ENCODE results near the gene MCM3AP.

The MCM3AP gene

DNA sequence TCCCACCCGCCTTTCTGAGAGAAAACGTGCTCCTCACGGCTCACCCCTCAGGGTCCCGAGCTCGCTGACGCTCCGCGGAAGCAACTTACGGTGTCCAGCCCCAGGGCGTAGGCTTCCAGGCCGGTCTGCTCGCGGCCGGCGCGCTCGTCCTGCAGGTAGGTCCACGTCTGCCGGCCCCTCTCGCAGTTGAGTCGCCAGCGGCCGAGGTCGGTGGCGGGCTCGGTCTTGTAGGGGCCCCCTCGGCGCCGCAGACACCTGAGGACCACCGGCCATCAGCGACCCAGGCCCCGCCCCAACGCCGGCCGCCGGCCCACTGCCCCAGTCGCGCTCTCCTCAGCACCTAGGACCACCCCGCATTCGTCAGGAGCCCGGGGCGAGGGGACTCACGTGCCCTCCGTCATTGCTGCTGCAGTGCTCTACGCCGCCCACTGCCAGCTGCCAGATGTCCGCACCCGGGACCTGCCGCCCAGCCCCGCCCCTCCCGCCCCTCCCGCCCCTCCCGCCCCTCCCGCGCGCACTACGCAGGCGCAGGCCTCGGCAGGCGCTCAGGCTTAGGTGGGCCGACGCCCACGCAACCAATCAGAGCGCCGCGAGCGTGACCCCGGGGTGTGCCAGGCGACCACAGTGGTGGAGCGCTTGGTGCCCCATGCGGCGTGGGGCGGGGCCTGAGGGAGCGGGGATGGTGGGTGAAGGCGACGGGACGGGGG lies 56.9 kb downstream of the MCM3AP start, which contains the start of gene LSS:
Gene LSS (minus strand): TSS at position 430 of the 707 bp plus-strand sequence. CDS start 29 bp downstream, at position 401.
- Histone ChIP-seq H3K9me3 (ENCODE audit: control insufficient read depth, insufficient read depth, low read length) (no peaks in the 10 kb centered on the region), H4K20me1 (ENCODE audit: control insufficient read depth, insufficient read depth, low read depth, low read length) (peaks cover 9% of the 10 kb centered on the region), H3K4me3 (ENCODE audit: low read length) (peak within 1 kb of the TSS; percentile 84), H3K27me3 (ENCODE audit: control insufficient read depth, low read length) (no peaks in the 10 kb centered on the region), H3K79me2 (ENCODE audit: control insufficient read depth, low read length) (peaks cover 85% of the 10 kb centered on the region), H3K4me2 (ENCODE audit: low read length) (peak within 1 kb of the TSS; percentile 93), H3K9me2 (replicated peaks; ENCODE audit: control insufficient read depth, low read length) (no peaks in the 10 kb centered on the region), H3K27ac (ENCODE audit: low read depth, low read length) (peak within 1 kb of the TSS; percentile 55), H3F3A (ENCODE audit: control insufficient read depth, insufficient read depth) (0 out of 2 replicates have a peak, but pooled peaks cover 3% of the 10 kb centered on the region), H3K36me3 (ENCODE audit: control insufficient read depth, low read length) (peaks cover 76% of the 10 kb centered on the region), H3K4me1 (ENCODE audit: control insufficient read depth, low read length) (peaks cover 37% of the 10 kb centered on the region)
- TF ChIP-seq, protein P1, sequence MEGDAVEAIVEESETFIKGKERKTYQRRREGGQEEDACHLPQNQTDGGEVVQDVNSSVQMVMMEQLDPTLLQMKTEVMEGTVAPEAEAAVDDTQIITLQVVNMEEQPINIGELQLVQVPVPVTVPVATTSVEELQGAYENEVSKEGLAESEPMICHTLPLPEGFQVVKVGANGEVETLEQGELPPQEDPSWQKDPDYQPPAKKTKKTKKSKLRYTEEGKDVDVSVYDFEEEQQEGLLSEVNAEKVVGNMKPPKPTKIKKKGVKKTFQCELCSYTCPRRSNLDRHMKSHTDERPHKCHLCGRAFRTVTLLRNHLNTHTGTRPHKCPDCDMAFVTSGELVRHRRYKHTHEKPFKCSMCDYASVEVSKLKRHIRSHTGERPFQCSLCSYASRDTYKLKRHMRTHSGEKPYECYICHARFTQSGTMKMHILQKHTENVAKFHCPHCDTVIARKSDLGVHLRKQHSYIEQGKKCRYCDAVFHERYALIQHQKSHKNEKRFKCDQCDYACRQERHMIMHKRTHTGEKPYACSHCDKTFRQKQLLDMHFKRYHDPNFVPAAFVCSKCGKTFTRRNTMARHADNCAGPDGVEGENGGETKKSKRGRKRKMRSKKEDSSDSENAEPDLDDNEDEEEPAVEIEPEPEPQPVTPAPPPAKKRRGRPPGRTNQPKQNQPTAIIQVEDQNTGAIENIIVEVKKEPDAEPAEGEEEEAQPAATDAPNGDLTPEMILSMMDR (IDR thresholded peaks at IDR 0.05; ENCODE audit: low read depth, low read length, poor library complexity, severe bottlenecking): no peak
- no peak for TF ChIP-seq EZH2phosphoT487 (IDR thresholded peaks at IDR 0.05; ENCODE audit: borderline replicate concordance, low read length)

DNA sequence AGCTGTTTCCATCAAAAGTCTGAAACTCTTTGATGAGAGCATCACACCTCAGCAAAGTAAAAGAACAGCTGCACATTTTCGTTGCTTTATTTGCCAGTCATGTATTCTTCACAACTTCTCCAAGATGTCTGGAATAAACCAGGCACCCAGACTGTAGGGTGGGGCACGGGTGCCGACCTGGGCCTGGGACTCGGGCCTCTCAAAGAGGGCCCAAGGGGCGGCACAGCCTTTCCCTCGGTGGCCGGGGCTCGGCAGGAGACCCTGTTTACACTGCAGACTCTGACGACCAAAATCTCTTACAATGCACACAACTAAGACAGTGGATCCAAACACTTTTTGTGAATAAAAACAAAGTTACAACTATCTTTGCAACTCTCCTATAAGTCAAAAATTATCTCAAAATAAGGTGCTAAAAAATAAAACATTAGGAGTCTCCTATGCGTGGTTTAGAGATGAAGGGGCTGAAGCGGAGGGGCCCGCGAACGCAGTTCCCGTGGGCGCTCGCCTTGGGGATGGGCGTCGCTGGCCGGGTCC lies 57.5 kb downstream of the MCM3AP start:
- Histone ChIP-seq H3K9me2 (replicated peaks; ENCODE audit: control insufficient read depth, low read length) (no peaks in the 10 kb centered on the region), H3K4me2 (ENCODE audit: low read length) (peak overlapping the region; percentile 70), H3F3A (ENCODE audit: control insufficient read depth, insufficient read depth) (0 out of 2 replicates have a peak, but pooled peaks cover 3% of the 10 kb centered on the region), H3K36me3 (ENCODE audit: control insufficient read depth, low read length) (peaks cover 74% of the 10 kb centered on the region), H3K27me3 (ENCODE audit: control insufficient read depth, low read length) (no peaks in the 10 kb centered on the region), H3K9me3 (ENCODE audit: control insufficient read depth, insufficient read depth, low read length) (no peaks in the 10 kb centered on the region), H3K27ac (ENCODE audit: low read depth, low read length) (peak overlapping the region; percentile 51), H3K4me3 (ENCODE audit: low read length) (peak overlapping the region; percentile 79), H3K4me1 (ENCODE audit: control insufficient read depth, low read length) (peaks cover 37% of the 10 kb centered on the region), H4K20me1 (ENCODE audit: control insufficient read depth, insufficient read depth, low read depth, low read length) (peaks cover 10% of the 10 kb centered on the region), H3K79me2 (ENCODE audit: control insufficient read depth, low read length) (peaks cover 87% of the 10 kb centered on the region)
- TF ChIP-seq, protein P1 (IDR thresholded peaks at IDR 0.05; ENCODE audit: low read depth, low read length, poor library complexity, severe bottlenecking): no peak
- no peak for TF ChIP-seq EZH2phosphoT487 (IDR thresholded peaks at IDR 0.05; ENCODE audit: borderline replicate concordance, low read length)

DNA sequence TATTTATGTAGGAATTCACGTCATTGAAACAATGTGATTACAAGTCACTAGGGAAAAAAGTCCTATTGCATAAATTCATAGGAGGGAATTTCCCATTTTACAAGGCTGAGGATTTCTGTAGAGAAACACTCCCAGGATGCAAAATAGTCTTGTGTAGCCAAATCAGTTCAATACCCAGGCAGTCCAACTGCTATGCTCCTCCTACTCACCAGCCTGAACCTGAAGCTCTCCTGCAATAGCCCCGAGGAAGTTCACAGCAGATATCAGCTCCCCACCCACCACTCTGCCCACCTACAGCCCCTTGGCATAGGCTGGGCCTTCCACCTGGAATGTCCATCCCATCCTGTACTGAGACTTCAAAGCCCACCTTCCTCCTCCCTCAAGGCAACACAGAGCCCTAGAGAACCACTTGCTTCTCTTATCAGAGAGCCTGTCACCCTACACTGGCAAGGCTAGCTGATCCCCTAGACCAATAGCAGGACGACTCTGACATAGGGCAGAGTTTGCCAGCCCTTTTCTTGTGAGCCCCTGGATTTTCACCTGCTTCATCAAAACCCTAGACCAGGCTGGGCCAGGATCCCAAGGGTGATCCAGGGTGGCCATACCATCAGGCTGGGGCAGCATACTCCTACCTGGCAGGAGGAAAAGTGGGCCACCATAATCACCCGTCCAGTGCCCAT lies 58.4 kb downstream of the MCM3AP start:
- Histone ChIP-seq H3K79me2 (ENCODE audit: control insufficient read depth, low read length) (peaks cover 92% of the 10 kb centered on the region), H3K27me3 (ENCODE audit: control insufficient read depth, low read length) (no peaks in the 10 kb centered on the region), H3K27ac (ENCODE audit: low read depth, low read length) (peak overlapping the region; percentile 51), H3K4me1 (ENCODE audit: control insufficient read depth, low read length) (peaks cover 37% of the 10 kb centered on the region), H3K4me3 (ENCODE audit: low read length) (peak overlapping the region; percentile 79), H3K36me3 (ENCODE audit: control insufficient read depth, low read length) (peaks cover 74% of the 10 kb centered on the region), H3F3A (ENCODE audit: control insufficient read depth, insufficient read depth) (0 out of 2 replicates have a peak, but pooled peaks cover 3% of the 10 kb centered on the region), H4K20me1 (ENCODE audit: control insufficient read depth, insufficient read depth, low read depth, low read length) (peaks cover 14% of the 10 kb centered on the region), H3K4me2 (ENCODE audit: low read length) (peak overlapping the region; percentile 70), H3K9me2 (replicated peaks; ENCODE audit: control insufficient read depth, low read length) (no peaks in the 10 kb centered on the region), H3K9me3 (ENCODE audit: control insufficient read depth, insufficient read depth, low read length) (no peaks in the 10 kb centered on the region)
- TF ChIP-seq EZH2phosphoT487 (IDR thresholded peaks at IDR 0.05; ENCODE audit: borderline replicate concordance, low read length): no peak
- TF ChIP-seq, protein P1 (IDR thresholded peaks at IDR 0.05; ENCODE audit: low read depth, low read length, poor library complexity, severe bottlenecking): no peak

All from DOHH2 (cell line).